GM18508 (cell line): ENCODE results near the gene SSNA1.

Experiments
- ATAC-seq: cut with Tn5 transposase; IDR thresholded peaks from one replicate; pipeline ENCODE4 v1.9.1; 2021; ENCODE audit warnings: moderate number of reproducible peaks; ENCODE audit not compliant: insufficient read depth, unreplicated experiment

SSNA1 gene

GRCh38 chr9:137150617-137151457 lies 37.6 kb upstream of the SSNA1 start:
- no peak for ATAC-seq

GRCh38 chr9:137152844-137153405 lies 35.6 kb upstream of the SSNA1 start:
- no peak for ATAC-seq

GRCh38 chr9:137156567-137157375 lies 31.7 kb upstream of the SSNA1 start:
- ATAC-seq: no peak

GRCh38 chr9:137157618-137158415 lies 30.7 kb upstream of the SSNA1 start:
- no peak for ATAC-seq

- no peak for ATAC-seq
Measured at GRCh38 chr9:137158625-137159024, 29.9 kb upstream of the SSNA1 start.

GRCh38 chr9:137159105-137160053 lies 29.1 kb upstream of the SSNA1 start:
- no peak for ATAC-seq

- no peak for ATAC-seq
Measured at GRCh38 chr9:137160054-137160425, 28.4 kb upstream of the SSNA1 start.

- no peak for ATAC-seq
Measured at GRCh38 chr9:137160716-137161557, 27.5 kb upstream of the SSNA1 start.

GRCh38 chr9:137161558-137162486 lies 26.7 kb upstream of the SSNA1 start:
- ATAC-seq: no peak

GRCh38 chr9:137162505-137163364 lies 25.7 kb upstream of the SSNA1 start:
- ATAC-seq: no peak

- ATAC-seq: no peak
Measured at GRCh38 chr9:137163365-137163715, 25.1 kb upstream of the SSNA1 start.

GRCh38 chr9:137163805-137164204 lies 24.7 kb upstream of the SSNA1 start:
- ATAC-seq: no peak

- no peak for ATAC-seq
Measured at GRCh38 chr9:137164370-137165249, 23.9 kb upstream of the SSNA1 start.

GRCh38 chr9:137165250-137165836 lies 23.1 kb upstream of the SSNA1 start:
- no peak for ATAC-seq
